ENCODE results near the gene DUSP1. TPM values are rescaled to one million over a fixed set of nuclear protein-coding genes. Genes with fewer than 3 reads are reported as not detected.
A peak's percentile ranks its signal among the peaks of the same experiment; 100 is the strongest.

DUSP1 gene
- total and polyA plus RNA-seq, 7 donors, result 81.8 to 287 (median 141) TPM

- H3K9me3 ChIP-seq, result no peaks in the 10 kb centered on the region
- H3K27ac ChIP-seq, result no peak overlapping the region
- H3K4me3 ChIP-seq, result no peak overlapping the region
- ATAC-seq (no peak), DNase-seq (no peak)
- H3K36me3 ChIP-seq (ENCODE audit: insufficient read depth in 1 of 2, low read depth in 1 of 2), result no peaks in the 10 kb centered on the region
- TF ChIP-seq CTCF (IDR thresholded peaks at IDR 0.05), result no peak
- H3K4me1 ChIP-seq, result peaks cover 23% of the 10 kb centered on the region
- intact Hi-C loops (cut with DNase I), result no loop called here
- H3K27me3 ChIP-seq (ENCODE audit: insufficient read depth in 3 of 3, low read length in 2 of 3), result no peaks in the 10 kb centered on the region
- WGBS, 3 donors, result 91 to 93% (median 93%) methylated on average over 8 of the region's 8 CpGs
These were observed 25.6 kb downstream of the DUSP1 start for GRCh38 chr5:172745406-172745805.

GRCh38 chr5:172744123-172745104 is 26.6 kb downstream of the DUSP1 start:
- intact Hi-C loops (cut with DNase I), result no loop called here
- Histone ChIP-seq H3K4me1 (peaks cover 22% of the 10 kb centered on the region), H3K27ac (no peak overlapping the region), H3K36me3 (ENCODE audit: insufficient read depth in 1 of 2, low read depth in 1 of 2) (no peaks in the 10 kb centered on the region), H3K27me3 (ENCODE audit: insufficient read depth in 3 of 3, low read length in 2 of 3) (no peaks in the 10 kb centered on the region), H3K9me3 (no peaks in the 10 kb centered on the region), H3K4me3 (no peak overlapping the region)
- DNase-seq (no peak), ATAC-seq (no peak)
- 69 to 74% (median 71%) methylated on average over 11 to 12 of the region's 12 CpGs for WGBS, 3 donors
- no peak for TF ChIP-seq CTCF (IDR thresholded peaks at IDR 0.05)

GRCh38 chr5:172743112-172743959 is 27.7 kb downstream of the DUSP1 start:
- TF ChIP-seq CTCF (IDR thresholded peaks at IDR 0.05), result no peak
- Histone ChIP-seq H3K27ac (no peak overlapping the region), H3K36me3 (ENCODE audit: insufficient read depth in 1 of 2, low read depth in 1 of 2) (no peaks in the 10 kb centered on the region), H3K4me1 (peaks cover 13% of the 10 kb centered on the region), H3K9me3 (no peaks in the 10 kb centered on the region), H3K27me3 (ENCODE audit: insufficient read depth in 3 of 3, low read length in 2 of 3) (no peaks in the 10 kb centered on the region), H3K4me3 (no peak overlapping the region)
- ATAC-seq, result no peak
- no peak for DNase-seq
- intact Hi-C loops (cut with DNase I), result no loop called here
- WGBS, 3 donors, result 86 to 93% (median 92%) methylated on average over 7 of the region's 7 CpGs

GRCh38 chr5:172741206-172741582 is 29.8 kb downstream of the DUSP1 start:
- peaks cover 8% of the 10 kb centered on the region for H3K4me1 ChIP-seq
- H3K27me3 ChIP-seq (ENCODE audit: insufficient read depth in 3 of 3, low read length in 2 of 3), result no peaks in the 10 kb centered on the region
- ATAC-seq, result no peak
- no peaks in the 10 kb centered on the region for H3K36me3 ChIP-seq (ENCODE audit: insufficient read depth in 1 of 2, low read depth in 1 of 2)
- peak overlapping the region; percentile 47 for H3K27ac ChIP-seq
- DNase-seq, result no peak
- H3K4me3 ChIP-seq, result no peak overlapping the region
- no peak for TF ChIP-seq CTCF (IDR thresholded peaks at IDR 0.05)
- intact Hi-C loops (cut with DNase I), result no loop called here
- no peaks in the 10 kb centered on the region for H3K9me3 ChIP-seq
- WGBS, 3 donors, result 32 to 43% (median 32%) methylated on average over 1 of the region's 1 CpG
